Kidney epithelial cell (primary cell): ENCODE measurements around the gene RPL38. TPM values are rescaled to one million over a fixed set of nuclear protein-coding genes. Genes with fewer than 3 reads are reported as not detected.

Experiments used
- DNase-seq: peaks from one replicate; pipeline ENCODE4 v3.0.0-alpha.2; 2010; ENCODE audit warnings: low read depth
- H3K27me3 ChIP-seq: 2 replicates; pipeline ENCODE4 v1.6.0; 2011; ENCODE audit warnings: low read length; ENCODE audit not compliant: control insufficient read depth, insufficient read depth
- H3K36me3 ChIP-seq: 2 replicates; pipeline ENCODE4 v1.5.1; 2011; ENCODE audit warnings: low read length; ENCODE audit not compliant: control insufficient read depth, insufficient read depth
- H3K4me3 ChIP-seq: 2 replicates; pipeline ENCODE4 v1.5.1; 2011; ENCODE audit warnings: low read depth, mild to moderate bottlenecking, control low read depth, low read length
- total RNA-seq: library from RNA; depleted of rRNA; stranded (reverse); fragments of >200 nt; gene quantifications from 2 replicates; pipeline ENCODE4 v1.2.3, GENCODE V29; 2015
- TF ChIP-seq, protein P1 (sequence below): IDR thresholded peaks from 2 replicates; pipeline ENCODE4 v1.5.1; 2011; ENCODE audit warnings: mild to moderate bottlenecking, moderate library complexity, low read length, control low read depth, inconsistent platforms; ENCODE audit not compliant: insufficient read depth, poor library complexity, severe bottlenecking

Gene RPL38
- total RNA-seq, 1 donor from 2014 or later = 487 TPM

GRCh38 chr17:74227271-74228080, 24.0 kb downstream of the RPL38 start:
- H3K36me3 ChIP-seq = no peaks in the 10 kb centered on the region
- no peak overlapping the region for H3K4me3 ChIP-seq
- H3K27me3 ChIP-seq = peaks cover 7% of the 10 kb centered on the region
- TF ChIP-seq, protein P1, sequence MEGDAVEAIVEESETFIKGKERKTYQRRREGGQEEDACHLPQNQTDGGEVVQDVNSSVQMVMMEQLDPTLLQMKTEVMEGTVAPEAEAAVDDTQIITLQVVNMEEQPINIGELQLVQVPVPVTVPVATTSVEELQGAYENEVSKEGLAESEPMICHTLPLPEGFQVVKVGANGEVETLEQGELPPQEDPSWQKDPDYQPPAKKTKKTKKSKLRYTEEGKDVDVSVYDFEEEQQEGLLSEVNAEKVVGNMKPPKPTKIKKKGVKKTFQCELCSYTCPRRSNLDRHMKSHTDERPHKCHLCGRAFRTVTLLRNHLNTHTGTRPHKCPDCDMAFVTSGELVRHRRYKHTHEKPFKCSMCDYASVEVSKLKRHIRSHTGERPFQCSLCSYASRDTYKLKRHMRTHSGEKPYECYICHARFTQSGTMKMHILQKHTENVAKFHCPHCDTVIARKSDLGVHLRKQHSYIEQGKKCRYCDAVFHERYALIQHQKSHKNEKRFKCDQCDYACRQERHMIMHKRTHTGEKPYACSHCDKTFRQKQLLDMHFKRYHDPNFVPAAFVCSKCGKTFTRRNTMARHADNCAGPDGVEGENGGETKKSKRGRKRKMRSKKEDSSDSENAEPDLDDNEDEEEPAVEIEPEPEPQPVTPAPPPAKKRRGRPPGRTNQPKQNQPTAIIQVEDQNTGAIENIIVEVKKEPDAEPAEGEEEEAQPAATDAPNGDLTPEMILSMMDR = no peak
- no peak for DNase-seq

GRCh38 chr17:74228306-74228978, 25.0 kb downstream of the RPL38 start:
- no peak overlapping the region for H3K4me3 ChIP-seq
- no peaks in the 10 kb centered on the region for H3K36me3 ChIP-seq
- TF ChIP-seq, protein P1 = no peak
- H3K27me3 ChIP-seq = peaks cover 7% of the 10 kb centered on the region
- DNase-seq = no peak

GRCh38 chr17:74230896-74231295, 27.4 kb downstream of the RPL38 start:
- H3K36me3 ChIP-seq = no peaks in the 10 kb centered on the region
- TF ChIP-seq, protein P1 = no peak

DNA sequence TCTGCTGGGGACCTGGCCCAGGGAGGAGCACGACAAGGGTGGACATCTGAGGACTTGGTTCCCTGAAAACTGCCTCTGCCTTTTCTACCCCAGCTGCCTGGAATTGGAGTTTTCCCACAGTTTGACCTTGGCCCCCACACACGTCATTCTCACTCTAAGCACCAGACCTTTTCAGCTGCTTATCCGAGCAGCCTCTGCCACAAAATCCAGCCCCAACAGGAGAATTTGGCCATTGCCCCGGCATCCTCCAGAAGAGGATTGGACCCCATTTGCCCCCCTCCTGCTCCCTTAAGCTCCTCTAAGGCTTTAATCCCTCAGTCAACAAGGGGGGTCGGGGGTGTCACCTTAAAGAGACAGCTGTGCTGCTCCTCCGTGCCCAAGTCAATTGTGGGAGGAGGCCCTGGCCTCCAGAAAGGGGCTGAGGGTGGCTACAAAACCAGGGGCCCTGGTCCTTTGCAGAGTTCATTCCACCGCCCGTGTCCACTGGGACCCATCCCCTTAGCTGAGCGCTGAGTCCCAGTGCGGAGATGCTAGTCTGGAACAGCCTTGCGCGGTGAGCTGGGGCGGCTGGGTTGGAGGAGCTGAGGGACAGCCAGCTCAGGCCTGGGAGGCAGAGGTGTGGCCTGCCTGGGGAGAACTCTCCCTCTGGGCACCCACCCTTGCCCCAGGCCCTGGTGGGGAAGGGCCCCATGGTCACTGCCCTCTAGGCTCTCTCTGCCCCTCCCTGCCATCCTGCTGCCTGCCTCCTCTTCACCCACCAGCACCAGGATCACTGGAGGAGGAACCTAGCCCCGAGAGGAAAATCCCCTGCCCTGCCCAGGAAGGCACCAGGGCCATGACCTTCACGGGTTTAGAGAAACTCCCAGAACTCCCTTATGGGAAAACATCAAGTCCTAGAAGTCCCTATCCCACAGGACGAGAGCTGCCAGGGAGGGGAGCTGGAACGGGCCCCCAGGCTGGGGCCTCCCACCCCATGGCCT, 28.7 kb downstream of the RPL38 start:
- H3K4me3 ChIP-seq = no peak overlapping the region
- TF ChIP-seq, protein P1 = no peak
- peaks cover 2% of the 10 kb centered on the region for H3K27me3 ChIP-seq
- DNase-seq = no peak
- H3K36me3 ChIP-seq = no peaks in the 10 kb centered on the region

More at GRCh38 chr17:74230896-74231295, 27.4 kb downstream of the RPL38 start:
- H3K27me3 ChIP-seq = peaks cover 4% of the 10 kb centered on the region
- no peak overlapping the region for H3K4me3 ChIP-seq
- DNase-seq = no peak

DNA sequence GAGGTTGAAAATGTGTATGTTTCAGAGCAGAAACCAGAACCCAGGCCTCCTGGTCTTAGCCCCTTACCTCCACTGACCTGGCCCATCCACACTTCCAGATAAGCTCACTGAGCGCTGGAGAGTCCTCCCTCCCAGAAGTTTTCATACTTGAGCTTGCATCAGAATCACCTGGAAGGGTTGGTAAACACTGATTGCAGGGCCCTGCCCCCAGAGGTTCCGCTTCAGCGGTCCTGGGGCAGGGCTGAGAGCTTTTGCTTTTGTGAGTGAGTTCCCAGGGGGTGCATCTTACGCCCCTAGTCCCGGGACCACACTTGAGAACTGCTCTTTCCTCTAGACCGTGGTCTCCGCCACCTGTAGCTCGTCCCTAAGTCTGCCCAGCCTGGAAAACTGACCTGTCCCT, 30.5 kb downstream of the RPL38 start:
- no peak overlapping the region for H3K4me3 ChIP-seq
- TF ChIP-seq, protein P1 = no peak

More for the DNA sequence above, 30.5 kb downstream of the RPL38 start:
- H3K27me3 ChIP-seq = peaks cover 2% of the 10 kb centered on the region
- no peak for DNase-seq
- no peaks in the 10 kb centered on the region for H3K36me3 ChIP-seq
